Measurements from ENCODE around the gene RPUSD1. TPM values are rescaled to one million over a fixed set of nuclear protein-coding genes. Genes with fewer than 3 reads are reported as not detected.

The RPUSD1 gene
- total RNA-seq, 1 donor from 2014 or later: 9.0 TPM

- no peak for DNase-seq (ENCODE audit: low spot score)
- ATAC-seq: no peak
These were observed 12.0 kb upstream of the RPUSD1 start, which contains the start of gene GNG13 for GRCh38 chr16:799948-800833. TSS of gene GNG13 (minus strand) at chr16:800734. CDS start at chr16:799077, 1,657 bp downstream.

DNA sequence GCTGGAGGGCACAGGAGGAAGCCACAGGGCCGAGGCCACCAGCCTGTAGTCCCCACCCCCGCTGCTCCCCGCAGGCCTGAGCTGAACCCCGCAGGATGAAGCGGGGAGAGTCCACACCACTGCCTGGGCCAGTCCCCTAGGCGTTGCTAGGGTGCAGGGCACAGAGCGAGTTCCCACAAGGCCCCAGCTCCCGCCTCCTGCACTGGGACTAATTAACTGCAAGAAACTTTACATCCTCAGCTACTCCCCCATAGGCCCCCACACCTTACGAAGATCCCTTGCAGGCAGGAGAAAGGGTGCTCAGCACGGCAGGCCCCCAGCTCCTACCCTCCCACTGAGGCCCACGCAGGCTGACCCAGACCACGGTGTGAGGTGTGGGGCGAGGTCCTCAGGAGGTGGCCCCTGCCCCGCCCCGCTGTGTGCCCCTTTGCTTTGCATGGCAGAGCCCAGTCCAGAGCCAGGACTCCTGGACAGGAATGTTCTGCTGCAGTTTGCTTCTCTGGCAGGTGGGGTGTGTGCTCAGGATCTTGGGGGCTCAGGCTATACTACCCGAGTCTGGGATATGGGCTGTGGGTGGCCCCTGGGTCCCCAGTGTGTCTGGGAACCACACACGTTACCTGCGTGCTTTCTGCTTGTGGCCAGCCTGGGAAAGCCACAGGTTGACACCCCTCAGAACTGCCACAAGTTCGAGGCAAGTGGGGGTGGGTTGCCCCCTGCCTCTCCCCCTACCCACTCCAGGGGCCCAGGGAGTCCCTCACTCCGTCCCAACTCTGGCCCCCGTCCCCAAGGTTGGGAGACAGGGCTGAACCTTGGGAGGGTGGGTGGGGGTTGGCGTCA lies 11.1 kb upstream of the RPUSD1 start:
- no peak for DNase-seq (ENCODE audit: low spot score)
- no peak for ATAC-seq

GRCh38 chr16:798666-799065 lies 10.5 kb upstream of the RPUSD1 start:
- ATAC-seq (no peak), DNase-seq (ENCODE audit: low spot score) (no peak)

DNA sequence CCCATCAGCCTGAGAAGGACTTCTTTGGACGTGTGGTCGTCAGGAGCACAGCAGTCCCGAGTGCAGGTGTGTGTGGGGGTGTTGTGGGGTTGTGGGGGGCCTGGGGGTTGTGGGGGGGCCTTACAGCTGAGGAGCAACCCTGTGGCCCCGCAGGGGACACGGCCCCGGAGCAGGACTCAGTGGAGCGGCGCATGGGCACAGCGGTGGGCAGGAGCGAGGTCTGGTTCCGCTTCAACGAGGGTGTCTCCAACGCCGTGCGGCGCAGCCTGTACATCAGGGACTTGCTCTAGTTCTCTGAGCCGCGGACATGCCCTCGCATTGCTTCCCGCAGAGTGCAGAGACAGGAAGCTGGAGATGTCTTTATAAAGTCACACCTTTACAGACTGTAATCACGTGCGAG lies 9.5 kb upstream of the RPUSD1 start:
- DNase-seq (ENCODE audit: low spot score): no peak
- no peak for ATAC-seq

DNA sequence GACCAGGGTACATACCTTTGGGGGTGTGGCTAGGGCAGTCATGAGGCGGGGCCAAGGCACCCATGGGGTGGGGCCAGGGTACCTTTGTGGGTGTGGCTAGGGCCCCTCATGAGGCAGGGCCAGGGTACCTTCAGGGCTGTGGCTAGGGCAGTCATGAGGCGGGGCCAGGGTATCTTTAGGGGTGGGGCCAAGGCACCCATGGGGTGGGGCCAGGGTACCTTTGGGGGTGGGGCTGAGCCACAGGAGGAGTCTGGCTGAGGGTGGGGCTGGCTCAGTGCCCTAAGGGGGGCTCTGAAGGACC lies 8.9 kb upstream of the RPUSD1 start:
- DNase-seq (ENCODE audit: low spot score) (no peak), ATAC-seq (no peak)

DNA sequence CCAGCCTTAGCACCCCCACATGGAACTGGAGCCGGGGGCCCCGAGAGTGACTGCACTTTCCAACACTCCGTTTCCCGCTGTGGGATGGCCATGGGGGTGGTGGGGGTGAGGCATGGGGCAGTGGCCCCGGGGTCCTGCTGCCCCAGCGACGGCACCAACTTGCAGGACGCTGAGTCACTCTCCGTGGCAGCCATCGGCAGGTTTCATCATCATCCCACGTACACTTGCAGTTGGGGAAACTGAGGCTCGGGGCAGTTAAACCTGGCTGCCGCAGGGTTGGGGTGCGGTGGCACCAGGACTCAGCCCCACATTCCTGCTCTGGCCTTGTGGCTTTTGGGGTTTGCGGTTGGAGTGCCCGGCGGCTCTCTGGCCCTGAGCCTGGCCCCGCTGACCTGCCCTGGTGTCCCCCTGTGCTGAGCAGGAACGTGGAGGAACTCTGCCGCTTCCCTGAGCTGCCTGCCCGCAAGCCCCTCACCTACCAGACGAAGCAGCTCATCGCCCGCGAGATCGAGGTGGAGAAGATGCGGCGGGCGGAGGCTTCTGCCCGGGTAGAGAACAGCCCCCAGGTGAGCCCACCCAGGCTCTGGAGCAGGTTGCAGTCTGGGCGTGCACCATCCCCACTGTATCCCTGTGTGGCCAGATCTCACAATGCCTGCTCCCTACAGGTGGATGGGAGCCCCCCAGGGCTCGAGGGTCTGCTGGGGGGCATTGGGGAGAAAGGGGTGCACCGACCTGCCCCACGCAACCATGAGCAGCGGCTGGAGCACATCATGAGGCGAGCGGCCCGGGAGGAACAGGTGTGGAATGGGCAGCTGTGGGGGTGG lies 8.3 kb upstream of the RPUSD1 start:
- DNase-seq (ENCODE audit: low spot score): no peak
- ATAC-seq: no peak

- DNase-seq (ENCODE audit: low spot score): no peak
- ATAC-seq: no peak
These were observed 7.5 kb upstream of the RPUSD1 start for GRCh38 chr16:795580-796229.

DNA sequence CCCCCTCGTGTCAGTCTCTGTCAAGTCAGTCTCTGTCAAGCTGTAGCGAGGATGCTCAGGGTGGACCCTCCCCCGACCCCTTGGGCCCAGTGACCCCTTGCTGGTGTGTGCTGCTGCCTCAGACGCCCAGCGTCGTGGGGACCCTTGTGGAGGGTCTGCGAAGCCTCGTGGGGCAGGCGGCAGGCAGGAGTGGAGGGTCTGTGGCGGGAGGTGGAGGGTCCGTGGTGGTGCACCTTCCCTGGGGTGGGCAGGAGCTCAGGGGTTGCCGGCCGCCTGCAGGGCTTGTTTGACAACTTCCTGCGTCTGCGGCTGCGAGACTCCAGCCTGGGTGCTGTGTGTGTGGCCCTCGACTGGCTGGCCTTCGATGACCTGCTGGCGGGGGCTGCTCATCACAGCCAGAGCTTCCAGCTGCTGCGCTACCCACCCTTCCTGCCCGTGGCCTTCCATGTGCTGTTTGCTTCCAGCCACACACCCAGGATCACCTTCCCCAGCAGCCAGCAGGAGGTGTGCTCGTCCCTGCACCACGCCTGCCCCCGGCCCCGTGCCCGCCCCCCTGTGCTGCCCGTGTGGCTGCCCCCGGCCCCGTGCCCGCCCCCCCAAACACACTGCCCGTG lies 6.8 kb upstream of the RPUSD1 start:
- no peak for ATAC-seq

DNA sequence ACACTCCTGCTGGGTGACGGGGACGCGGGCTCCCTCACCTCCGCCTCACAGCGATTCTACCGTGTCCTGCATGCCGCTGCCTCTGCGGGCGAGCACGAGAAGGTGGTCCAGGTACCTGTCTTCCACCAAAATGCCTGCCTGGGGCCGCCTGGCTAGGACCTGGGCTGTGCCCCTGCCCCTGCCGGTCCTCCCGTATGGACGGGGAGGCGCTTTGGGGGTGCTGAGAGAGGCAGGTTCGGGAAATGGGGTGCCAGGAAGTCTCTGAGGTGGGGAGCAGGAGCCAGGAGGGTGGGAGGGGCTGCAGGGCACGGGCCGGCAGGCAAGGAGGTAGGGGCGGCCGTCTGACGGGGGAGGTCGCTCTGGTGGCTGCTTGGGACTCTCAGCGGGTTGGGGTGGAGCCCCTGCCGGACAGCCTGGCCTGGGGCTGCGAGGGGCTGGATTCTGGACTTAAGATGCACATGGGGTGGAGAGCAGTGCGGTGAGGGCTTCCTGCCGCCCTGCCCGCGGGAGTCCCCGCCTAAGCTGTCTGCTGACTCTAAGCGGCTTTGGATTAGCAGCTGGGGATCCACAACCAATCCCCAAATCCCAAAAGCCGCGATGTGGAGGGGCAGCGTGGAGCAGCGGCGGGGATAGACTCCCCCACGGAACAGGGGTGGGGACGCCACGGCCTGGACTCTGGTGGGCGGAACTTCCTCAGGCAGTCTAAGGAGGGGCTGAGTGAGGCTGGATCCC lies 6.1 kb upstream of the RPUSD1 start:
- DNase-seq (ENCODE audit: low spot score): no peak
- ATAC-seq: no peak

More for the DNA sequence above, 6.8 kb upstream of the RPUSD1 start:
- DNase-seq (ENCODE audit: low spot score): no peak

DNA sequence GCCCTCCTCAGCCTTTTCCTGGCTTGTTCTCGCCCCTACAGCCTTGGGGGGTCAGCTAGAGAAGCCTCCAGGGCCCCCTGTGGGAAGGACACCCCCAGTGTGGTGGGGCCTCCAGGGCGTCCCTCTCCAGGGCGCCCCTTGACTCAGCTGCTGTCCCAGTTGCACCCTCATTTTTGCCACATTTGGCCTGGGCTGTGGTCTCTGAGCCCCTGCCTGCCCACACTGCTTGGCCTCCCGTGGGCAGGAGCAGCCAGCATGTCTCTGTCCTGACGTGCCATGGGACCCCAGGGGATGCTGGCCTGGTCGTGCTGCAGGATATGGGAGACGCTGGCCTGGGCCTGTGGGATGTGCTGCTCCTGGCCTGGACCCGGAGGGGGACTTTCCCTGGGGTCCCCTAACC lies 5.2 kb upstream of the RPUSD1 start:
- ATAC-seq (no peak), DNase-seq (ENCODE audit: low spot score) (no peak)

GRCh38 chr16:792221-792995 lies 4.2 kb upstream of the RPUSD1 start:
- no peak for ATAC-seq
- no peak for DNase-seq (ENCODE audit: low spot score)

GRCh38 chr16:791131-791530 lies 3.0 kb upstream of the RPUSD1 start:
- no peak for ATAC-seq
- DNase-seq (ENCODE audit: low spot score): no peak

DNA sequence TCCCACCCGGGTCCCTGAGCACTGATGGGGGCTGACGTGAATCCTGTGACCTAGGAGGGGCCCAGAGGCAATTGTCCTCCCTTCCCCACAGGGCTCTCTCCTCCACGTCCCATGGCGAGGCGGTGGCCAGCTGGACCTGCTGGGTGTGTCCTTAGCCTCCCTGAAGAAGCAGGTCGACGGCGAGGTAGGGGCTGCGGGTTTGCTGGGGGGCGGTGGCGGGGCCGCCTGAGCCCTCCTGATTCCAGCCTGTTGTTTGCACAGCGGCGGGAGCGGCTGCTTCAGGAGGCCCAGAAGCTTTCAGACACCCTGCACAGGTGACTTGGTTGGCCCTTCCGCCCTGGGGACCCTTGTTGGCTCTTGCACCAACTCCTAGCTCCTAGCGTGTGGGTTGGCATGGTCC lies 1.9 kb upstream of the RPUSD1 start:
- ATAC-seq: no peak
- no peak for DNase-seq (ENCODE audit: low spot score)

- no peak for ATAC-seq
- no peak for DNase-seq (ENCODE audit: low spot score)
These were observed 1.1 kb upstream of the RPUSD1 start for GRCh38 chr16:789191-789850.

GRCh38 chr16:788399-789126 lies 382 bp upstream of the RPUSD1 start, which contains the start of gene CHTF18:
TSS of gene CHTF18 (plus strand) at chr16:788620. CDS start at chr16:788685, 65 bp downstream.
- ATAC-seq (peak; percentile 91), DNase-seq (ENCODE audit: low spot score) (peak; percentile 93)

DNA sequence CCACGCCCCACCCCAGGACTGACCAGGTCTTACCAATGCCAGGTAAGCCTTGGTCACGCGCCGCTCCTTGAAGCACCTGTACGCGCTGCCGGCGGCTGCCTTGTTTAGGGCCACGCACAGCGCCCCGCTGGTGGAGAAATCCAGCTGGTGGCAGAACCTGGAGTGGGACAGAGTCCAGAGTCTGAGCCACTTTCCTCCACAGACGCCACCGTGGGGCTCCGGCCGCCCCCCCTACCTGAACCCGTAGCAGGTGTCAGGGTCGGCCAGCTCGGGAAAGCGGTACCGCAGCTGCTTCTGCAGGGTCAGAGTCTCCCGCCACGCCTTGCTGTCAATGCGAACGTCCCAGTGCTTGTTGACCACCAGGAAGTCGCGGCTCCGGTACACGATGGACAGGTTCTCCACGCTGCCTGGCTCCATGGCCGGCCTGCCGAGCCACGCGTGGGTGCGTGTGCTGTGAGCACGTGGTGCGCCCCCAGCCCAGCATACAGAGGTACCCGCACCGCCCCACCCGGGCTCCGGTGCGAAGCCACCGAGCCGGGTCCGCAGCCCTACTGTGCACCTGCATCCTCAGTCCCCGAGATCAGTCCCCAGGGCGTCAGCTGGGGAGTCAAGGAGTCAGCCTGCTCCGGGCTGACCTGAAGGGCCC lies 737 bp downstream of the RPUSD1 start:
- ATAC-seq (no peak), DNase-seq (ENCODE audit: low spot score) (no peak)
